HG03469 (cell line): ENCODE results near the gene SLC9A7.

Source experiments
- ATAC-seq: cut with Tn5 transposase; IDR thresholded peaks from one replicate; pipeline ENCODE4 v1.9.1; 2021; ENCODE audit warnings: mild to moderate bottlenecking, moderate library complexity, moderate number of reproducible peaks; ENCODE audit not compliant: unreplicated experiment

The SLC9A7 gene

DNA sequence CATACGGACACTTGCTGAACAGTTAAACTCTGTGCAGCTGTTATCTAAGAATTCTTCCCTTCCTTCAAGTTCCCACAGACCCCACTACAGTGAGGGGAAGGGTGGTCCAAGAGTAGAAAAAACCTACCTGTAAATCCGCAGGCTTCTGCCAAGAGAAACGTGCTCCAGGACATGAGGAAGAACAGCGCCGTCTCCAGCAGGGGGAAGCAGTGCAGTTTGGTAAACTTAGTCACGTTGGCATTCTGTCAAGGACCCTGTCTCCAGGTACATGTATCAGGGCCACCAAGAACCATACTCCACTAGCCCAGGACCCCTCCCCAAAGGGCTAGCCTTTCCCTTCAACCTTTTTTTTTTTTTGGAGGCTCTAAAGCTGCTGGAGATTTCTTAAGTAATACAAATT is 105.4 kb downstream of the SLC9A7 start:
- ATAC-seq = no peak

DNA sequence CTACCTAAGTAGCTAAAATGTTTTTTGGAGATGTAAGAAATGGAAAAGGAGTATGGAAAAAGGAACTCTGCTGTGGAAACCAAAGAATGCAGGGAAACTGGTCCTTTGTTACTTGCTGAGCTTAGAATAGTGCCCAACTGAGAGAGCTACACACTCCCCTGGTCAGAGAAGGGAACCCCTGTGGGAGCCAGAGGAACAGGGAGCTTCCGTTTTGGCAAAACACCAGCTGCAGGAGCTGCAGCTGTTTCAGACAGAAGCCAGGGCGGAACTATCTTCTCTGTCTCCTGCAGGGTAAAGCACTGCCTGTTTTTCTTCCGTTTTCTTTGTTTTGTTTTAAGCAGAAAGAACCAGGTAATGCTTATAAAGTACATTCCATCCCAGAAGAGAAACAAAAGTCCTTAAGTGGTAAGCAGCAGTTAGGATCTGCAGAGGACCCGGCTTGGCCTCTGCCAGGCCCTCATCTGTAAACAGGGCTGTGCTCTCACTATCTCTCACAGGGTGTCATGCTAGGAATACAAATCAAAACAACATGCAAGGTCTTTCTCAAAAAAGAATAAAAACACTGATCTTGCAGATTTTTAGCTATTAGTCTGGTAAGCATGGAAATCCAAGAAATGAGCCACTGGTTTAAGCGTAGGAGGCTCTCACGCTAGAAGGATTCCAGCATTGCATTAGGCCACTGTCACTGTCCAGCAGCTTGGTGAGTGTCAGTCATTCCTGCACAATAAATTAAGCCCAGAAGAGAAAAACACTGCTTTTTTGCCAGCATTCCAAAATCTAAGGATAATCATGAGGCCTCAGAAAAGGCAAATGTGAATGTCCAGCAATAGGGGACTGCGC is 109.3 kb downstream of the SLC9A7 start:
- no peak for ATAC-seq

DNA sequence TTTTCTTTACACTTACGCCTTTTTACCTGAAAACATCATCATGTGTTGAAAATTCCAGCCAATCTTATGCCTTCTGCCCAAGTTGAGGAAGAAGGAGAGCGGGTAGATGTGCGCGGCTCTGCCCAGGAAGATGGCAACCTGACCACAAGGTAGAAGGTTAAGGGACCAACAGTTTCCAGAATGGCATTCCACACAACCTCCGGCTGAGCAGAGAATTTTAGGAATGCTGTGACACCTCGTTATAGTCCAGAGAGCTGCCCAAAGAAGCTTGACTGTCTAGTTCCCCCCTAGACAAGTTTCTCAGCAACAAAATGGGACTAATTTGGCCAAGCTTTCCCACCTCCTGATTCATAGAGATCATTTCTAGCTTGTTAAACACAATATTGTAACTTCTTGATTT is 110.3 kb downstream of the SLC9A7 start:
- no peak for ATAC-seq

DNA sequence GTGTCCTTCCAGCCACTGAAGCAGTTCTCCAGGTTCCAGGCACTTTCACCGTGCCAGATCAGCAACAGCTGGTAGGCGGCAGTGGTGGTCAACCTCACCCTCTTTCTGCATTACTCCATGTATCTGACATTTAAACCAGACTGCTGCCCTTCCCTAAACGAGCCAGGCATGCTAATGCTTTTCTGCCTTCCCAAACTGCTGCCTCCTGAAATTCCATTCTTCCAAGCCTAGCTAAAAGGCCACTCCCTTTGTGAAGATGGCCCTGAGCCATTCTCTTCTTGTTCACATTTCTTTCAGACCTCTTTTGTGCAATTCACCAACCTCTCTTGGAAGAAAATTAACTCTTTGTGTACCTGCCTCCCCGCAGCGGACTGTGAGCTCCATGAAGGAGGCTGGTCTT is 111.7 kb downstream of the SLC9A7 start:
- ATAC-seq = no peak

DNA sequence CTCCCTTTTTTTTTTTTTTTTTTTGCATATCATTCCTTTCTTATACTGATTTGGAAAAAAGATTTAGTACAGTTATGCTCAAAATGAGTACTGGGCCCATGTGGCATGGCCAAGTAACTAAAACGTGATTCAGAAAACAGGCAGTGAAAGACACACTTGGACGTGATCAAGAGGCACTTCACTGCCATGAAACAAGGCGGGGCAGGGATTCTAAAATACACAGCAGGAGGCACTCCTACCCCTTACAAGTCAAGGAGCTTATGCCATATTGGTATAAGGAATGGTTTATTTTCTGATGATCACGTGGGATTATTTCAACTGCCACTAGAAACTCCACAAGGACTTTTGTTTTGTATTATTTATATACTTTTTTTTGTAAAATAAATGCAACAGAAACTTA is 113.3 kb downstream of the SLC9A7 start:
- no peak for ATAC-seq

DNA sequence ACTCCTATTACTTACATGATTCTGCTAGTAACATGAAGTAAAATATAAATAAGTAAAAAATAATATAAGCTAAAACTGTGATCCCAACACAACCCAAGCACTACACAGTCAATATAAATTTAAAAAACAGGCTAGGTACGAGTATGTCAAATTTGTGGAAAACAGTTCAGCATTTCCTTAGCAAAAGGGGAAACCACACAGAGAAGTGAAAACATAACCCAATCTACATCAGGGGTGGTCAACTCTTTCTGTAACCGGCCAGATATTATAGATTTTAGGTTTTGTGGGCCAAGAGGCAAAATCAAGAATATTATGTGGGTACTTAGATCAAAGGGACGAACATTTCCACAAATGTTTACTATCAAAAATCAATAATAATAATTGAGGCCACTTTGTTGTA is 115.3 kb downstream of the SLC9A7 start:
- no peak for ATAC-seq

DNA sequence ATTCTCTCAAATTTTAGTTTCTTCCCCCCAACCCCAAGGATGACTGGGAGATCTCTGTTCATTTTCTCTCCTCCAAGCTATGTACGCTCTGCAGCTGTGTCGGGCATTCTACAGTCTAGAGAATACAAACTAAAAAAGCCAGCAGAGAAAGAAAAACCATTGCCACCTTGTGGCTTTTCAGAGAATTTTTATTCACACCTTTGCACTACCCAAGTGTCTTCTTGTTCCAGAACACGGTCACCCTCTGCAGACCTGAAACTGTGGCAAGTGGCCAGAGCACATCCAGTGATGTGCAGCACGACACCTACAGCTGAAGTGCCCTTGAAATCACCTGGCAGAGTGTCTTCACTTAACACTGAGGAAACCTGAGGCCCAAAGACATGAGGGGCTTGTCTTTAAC is 116.8 kb downstream of the SLC9A7 start:
- ATAC-seq = no peak

DNA sequence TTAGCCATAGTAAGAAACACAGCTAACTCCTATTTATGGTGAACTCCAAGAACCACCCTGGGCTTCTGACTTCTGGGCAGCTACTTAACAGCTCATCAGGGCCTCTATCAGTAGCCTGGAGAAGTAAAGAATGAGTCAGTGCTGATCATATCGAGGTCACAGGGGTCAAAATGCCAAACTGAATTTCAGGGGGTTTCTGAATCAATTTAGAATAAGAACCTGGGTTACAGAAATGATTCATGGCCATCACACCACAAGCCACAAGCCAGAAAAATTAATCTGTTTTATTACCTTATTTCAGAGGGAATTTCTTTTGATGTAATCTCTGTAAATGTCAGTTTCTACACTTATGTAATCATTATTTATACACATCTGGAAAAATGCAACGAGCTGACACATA is 121.0 kb downstream of the SLC9A7 start:
- no peak for ATAC-seq

DNA sequence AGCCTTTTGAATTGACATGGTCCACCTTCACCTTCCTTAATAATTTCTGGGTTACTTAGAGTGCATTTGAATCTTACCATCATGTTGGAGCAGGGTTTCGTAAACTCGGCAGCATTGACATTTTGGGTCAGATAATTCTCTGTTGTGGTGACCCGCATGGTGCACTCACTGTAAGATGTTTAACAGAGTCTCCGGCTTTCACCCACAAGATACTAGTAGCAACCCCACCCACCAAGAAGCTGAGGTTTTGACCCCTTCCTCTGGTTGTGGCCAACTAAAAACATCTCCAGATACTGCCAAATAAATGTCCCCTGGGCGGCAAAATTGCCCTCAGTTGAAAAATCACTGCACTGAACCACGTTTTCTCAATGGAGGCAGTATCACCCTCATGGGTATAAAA is 122.7 kb downstream of the SLC9A7 start:
- no peak for ATAC-seq

DNA sequence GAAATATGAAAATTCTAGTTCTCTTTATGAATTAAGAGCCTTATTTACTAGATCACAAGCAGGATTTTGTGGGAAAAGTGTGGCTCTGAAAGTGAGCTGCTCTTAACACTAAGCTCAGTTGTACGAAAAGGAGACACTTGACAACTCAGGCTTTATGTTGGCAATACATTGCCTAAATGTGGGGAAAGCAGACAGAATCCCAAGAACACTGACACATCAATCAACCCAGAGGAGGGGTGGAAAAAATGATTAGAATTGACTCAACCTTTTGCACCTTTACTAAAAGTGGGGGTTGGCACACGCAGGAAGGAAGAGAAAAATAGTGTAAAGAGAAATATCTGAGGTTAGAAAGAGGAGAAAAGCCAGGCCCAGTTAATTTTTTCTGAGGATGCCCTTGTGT is 123.7 kb downstream of the SLC9A7 start:
- no peak for ATAC-seq

DNA sequence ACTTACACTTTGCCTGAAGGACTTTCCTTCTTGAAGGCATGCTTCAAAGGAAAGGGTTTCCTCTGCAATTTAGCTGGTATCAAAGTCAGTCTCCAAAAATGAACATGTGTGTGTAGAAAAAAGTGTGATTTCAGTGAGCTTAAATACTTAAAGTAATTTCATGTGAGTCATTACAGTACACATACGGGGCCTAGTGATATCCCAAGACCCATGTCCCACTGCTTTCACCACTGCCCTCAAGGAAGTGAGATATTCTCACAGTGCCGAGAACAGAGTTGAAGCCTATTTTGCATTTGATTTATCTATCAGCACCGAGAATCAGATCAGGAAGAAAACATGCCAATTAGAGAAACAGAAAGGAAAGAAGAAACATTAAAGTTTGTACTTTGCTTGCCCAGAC is 124.3 kb downstream of the SLC9A7 start:
- ATAC-seq = peak; percentile 57

DNA sequence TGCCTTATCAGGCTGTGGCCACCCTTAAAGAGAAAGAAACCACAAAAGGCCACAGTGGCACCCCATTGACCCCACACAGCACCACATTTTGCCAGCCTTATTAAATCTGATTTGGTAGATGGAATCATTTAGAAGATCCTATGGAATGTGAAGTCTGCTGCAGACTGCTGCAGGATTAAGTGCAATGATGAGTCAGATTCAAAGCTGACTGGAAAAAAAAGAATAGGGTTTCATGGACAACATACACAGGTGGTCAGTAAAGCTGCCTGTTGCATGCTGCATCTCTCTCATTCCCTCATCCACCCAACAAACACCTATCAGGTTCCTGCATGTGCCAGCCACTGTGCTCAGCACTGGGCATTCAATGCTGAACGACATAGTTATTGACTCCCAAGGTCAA is 128.8 kb downstream of the SLC9A7 start:
- no peak for ATAC-seq

DNA sequence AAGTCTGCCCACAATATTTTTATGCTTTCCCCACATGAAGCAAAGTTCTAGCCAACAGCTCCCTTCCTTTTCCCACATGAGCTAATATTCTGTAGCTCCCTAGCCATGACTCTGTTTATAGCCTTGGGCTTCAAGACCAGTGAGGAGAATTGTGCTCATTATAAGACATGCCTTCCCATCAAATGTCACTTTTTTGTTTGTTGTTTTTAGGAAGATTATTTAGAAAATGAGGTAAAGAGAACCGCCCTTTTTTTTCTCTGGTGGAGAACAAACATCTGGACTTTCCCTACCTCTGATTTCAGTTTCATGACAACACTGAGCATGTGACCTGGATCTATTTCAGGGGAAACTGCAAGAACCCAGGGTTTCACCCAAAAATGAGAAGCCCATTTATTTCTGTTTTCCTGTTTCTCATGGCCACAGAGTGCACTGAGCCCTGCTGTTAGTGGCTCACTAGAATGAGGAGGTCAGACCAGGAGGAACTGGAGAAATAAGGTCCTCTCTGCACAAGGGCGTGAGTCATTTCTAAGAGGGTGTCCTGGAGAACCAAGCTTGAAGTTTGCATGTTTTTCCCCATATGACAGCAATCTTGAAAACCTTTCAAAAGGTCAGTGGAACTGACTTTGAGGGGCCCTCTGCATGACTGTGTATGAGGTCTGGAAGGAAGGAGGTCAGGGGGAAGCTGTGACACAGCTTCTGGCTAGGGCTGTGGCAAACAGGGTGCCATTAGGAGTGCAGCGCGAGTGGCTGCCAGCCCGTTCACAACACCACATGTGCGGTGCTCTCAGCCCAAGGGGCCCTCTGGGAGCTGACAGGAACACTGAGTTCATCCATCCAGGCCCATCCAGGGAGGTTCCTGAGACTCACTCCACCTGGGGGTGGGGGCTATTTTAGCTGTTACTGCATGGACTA is 130.2 kb downstream of the SLC9A7 start:
- peak; percentile 87 for ATAC-seq

DNA sequence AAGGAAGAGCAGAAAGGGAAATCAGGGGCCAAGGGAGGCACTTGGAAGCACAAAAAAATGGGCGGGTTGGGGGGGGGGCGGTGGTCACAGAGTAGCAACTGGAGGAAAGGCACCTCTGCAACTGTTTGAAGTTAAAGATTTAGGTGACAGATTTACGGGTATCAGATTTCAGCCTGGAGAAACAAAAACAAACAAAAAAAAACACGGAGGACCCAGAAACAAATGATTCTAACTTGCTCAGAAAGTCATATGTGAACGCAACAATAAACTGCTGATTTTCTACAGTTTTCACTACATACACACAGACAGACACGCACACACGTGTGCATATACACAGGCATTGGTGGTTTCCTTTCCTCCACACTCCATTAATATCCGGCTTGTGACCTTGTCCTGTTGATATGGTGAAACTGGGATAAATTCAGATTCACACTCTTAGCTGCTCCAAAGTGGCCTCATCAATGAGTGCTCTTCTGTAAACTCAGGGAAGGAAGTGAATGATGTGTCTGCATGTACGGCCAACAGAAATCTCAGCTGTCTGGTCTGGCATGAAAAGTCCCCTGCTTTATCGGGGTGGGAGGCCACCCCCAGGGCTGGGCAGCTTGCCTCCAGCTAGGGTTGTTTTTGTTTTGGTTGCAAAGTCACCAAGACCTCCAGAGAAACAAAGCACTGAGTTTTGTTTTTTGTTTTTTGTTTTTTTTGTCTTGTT is 131.1 kb downstream of the SLC9A7 start:
- no peak for ATAC-seq

DNA sequence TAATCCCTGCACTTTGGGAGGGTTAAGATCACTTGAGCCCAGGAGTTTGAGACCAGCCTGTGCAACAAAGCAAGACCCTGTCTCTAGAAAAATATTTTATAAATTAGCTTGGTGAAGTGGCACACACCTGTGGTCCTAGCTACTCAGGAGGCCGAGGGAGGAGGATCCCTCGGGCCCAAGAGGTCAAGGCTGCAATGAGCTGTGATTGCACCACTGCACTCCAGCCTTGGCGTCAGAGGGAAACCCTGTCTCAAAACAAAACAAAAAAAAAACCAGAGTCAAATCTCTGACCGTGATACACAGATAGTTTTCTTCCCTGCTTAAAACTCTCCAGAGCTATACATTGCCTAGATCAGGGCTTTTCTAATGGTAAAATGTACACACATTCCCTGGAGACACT is 131.9 kb downstream of the SLC9A7 start:
- no peak for ATAC-seq

DNA sequence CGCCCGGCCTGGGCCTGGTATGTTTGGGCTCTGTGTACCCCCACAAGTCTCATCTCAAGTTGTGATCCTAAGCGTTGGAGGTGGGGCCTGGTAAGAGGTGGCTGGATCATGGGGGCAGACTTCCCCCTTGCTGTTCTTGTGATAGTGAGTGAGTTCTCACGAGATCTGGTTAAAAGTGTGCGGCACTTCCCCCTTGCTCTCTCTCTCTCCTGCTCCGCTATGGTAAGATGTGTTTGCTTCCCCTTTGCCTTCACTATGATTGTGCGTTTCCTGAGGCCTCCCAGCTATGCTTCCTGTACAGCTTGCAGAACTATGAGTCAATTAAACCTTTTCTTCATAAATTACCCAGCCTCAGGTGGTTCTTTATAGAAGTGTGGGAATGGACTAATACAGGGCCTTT is 132.4 kb downstream of the SLC9A7 start:
- no peak for ATAC-seq

DNA sequence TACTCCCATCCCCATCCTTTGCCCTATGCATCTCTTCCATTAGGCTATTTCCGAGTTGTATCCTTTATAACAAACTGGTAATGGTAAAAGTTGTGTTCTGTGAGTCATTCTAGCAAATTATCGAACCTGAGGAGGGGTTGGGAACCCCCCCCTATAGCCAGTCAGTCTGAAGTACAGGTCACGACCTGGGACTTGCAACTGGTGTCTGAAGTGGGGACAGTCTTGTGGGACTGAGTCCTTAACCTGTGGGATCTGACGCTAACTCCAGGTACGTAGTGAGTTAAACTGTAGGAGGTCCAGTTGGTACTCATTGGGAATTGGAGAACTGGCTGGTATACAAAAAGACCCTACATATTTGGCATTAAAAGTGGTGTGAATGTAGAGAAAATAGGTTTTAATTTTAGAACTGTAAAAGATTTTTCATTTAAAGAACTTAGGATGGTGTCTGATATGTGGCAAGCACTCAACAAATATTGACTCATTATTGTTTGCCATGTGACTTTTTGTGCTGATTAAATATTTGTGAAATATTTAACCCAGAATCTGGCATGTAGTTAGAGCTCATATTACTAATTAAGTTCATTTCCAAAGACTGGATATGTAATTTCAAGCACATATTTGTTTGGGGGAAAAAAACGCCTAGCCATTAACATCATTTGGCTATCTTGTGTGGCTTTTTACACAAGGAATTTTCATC is 134.7 kb downstream of the SLC9A7 start:
- no peak for ATAC-seq

DNA sequence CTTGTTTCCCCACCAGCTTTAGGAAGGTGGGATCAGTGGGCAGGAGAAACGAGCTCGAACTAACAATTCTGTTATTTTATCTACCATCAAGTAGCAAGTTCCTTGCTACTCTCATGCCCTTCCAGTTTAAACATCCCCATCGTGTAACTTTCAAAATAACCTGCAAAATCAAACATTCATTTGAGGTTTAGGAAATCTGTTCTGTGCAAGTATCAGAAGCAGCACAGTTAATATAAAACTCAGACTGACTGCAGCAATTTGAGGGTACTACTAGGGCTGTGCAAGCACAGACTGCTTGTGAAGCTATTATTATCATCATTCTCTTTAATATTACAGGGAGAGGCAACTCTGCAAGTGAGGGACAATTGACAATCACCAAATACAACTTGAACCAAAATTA is 137.3 kb downstream of the SLC9A7 start:
- no peak for ATAC-seq

DNA sequence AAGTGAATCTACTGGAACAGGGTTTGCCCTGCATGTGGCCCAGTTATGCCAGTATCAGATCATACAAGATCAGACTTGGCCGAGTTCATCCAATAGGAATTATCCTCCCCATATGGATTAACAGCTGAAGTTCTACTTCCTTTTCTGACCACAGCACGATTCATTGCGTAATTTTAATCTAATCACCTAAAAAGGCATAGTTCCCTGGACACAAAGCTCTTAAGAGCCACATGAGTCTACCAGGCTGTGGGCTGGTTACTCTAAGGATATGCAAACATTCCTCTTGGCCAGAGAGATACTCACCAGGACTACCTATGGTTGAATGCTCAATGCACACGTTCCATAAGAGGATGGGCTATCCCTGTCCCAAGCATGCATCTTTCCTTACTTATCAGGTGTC is 138.4 kb downstream of the SLC9A7 start:
- no peak for ATAC-seq

DNA sequence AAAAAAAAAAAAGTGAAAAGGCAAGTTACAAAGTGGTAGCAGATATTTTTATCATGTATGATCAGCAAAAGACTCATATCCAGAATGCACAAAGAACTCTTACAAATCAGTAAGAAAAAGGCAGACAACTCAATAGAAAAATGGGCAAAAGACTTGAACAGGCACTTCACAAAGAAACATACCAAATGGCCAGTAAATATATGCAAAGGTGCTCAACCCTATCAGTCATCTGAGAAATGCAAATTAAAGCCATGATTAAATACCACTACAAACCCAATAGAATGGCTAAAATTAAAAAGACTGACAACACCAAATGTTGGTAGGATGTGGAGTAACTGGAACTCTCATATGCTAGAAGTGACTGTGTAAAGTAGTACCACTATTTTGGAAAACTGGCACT is 140.0 kb downstream of the SLC9A7 start:
- ATAC-seq = no peak

DNA sequence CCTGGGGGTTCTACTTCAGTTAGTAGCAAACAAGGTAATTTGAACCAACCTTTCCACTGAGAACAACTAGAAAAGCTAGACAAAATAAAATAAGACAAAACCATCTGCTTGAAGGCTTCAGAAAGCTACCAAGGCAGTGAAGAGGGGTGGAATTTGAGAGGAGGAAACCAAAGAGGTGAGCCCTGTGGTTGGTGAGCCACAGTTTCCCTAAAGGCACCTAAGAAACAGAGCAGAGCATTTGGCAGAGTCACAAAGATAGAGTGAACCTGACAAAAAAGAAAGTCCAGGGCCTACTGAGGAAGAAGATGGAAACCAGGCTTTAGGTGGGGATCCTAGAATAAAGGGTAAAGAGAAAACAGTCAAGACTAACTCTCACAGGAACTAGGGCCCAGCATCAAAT is 141.0 kb downstream of the SLC9A7 start:
- ATAC-seq = no peak
